NCI-H524 treated with DMSO at 0.1 percent for 48 hours (cell line): ENCODE results near the gene PCDHB3.
"Not testable (repeated sequence)": the region's sequence is repeated elsewhere in the genome, so short reads cannot be mapped to it uniquely, and the experiment has no call there.

ENCODE experiments used
- DNase-seq: peaks from one replicate; lab custom pipeline; 2025; lab: John Stamatoyannopoulos, UW

Gene PCDHB3

DNA sequence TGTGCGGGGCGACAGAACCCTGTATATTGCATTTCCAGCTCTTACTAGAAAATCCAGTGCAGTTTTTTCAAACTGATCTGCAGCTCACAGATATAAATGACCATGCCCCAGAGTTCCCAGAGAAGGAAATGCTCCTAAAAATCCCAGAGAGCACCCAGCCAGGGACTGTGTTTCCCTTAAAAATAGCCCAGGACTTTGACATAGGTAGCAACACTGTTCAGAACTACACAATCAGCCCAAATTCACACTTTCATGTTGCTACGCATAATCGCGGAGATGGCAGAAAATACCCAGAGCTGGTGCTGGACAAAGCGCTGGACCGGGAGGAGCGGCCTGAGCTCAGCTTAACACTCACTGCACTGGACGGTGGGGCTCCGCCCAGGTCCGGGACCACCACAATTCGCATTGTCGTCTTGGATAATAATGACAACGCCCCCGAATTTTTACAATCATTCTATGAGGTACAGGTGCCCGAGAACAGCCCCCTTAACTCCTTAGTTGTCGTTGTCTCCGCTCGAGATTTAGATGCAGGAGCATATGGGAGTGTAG is 35.5 kb downstream of the PCDHB3 start:
- no peak for DNase-seq

DNA sequence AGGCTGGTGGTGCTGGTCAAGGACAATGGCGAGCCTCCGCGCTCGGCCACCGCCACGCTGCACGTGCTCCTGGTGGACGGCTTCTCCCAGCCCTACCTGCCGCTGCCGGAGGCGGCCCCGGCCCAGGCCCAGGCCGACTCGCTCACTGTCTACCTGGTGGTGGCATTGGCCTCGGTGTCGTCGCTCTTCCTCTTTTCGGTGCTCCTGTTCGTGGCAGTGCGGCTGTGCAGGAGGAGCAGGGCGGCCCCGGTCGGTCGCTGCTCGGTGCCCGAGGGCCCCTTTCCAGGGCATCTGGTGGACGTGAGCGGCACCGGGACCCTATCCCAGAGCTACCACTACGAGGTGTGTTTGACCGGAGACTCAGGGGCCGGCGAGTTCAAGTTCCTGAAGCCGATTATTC is 37.1 kb downstream of the PCDHB3 start:
- DNase-seq: not testable (repeated sequence)

DNA sequence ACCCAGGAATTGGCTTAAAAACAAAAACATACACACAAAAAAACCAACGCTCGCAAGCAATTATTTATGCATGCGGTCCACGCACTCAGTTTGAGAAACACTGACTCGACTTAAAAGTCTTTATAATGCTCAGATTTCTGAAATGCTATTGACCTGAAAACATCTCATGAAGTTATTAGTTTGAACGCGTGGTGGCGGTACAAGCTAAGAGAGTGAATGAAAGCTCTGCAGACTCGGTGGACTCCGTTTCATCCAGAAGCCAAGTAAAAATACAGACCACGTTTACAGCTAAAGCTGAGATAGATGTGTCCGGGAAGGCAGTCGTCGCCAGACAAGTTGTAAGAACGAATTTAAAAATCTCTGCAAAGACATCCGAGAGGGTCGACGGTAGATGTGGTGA is 49.5 kb downstream of the PCDHB3 start, which contains the start of gene PCDHB6:
Gene PCDHB6, plus strand, starts transcription at position 246 of the 400 bp plus-strand sequence. CDS start 201 bp downstream, outside the sequence.
- no peak for DNase-seq

DNA sequence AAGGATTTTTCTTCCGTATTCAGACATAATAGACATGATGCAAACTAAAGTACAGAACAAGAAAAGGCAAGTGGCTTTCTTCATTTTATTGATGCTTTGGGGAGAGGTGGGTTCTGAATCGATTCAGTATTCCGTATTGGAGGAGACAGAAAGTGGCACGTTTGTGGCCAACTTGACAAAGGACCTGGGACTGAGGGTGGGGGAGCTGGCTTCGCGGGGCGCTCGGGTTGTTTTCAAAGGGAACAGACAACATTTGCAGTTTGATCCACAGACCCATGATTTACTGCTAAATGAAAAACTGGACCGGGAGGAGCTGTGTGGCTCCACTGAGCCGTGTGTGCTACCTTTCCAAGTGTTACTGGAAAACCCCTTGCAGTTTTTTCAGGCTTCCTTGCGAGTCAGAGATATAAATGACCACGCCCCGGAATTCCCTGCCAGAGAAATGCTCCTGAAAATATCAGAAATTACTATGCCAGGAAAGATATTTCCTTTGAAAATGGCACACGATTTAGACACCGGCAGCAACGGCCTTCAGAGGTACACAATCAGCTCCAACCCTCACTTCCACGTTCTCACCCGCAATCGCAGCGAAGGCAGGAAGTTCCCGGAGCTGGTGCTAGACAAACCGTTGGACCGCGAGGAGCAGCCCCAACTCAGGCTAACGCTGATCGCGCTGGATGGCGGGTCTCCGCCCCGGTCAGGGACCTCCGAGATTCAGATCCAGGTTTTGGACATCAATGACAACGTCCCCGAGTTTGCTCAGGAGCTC is 50.1 kb downstream of the PCDHB3 start:
- no peak for DNase-seq

DNA sequence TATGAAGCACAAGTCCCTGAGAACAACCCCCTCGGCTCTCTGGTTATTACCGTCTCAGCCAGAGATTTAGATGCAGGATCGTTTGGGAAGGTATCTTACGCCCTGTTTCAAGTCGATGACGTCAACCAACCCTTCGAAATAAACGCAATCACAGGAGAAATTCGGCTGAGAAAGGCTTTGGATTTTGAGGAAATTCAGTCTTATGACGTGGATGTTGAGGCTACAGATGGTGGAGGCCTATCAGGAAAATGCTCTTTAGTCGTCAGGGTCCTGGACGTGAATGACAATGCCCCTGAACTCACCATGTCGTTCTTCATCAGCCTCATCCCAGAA is 50.7 kb downstream of the PCDHB3 start:
- DNase-seq: no peak

DNA sequence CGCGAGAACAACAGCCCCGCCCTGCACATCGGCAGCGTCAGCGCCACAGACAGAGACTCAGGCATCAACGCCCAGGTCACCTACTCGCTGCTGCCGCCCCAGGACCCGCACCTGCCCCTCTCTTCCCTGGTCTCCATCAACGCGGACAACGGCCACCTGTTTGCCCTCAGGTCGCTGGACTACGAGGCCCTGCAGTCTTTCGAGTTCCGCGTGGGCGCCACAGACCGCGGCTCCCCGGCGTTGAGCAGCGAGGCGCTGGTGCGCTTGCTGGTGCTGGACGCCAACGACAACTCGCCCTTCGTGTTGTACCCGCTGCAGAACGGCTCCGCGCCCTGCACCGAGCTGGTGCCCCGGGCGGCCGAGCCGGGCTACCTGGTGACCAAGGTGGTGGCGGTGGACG is 51.4 kb downstream of the PCDHB3 start:
- DNase-seq: not testable (repeated sequence)

DNA sequence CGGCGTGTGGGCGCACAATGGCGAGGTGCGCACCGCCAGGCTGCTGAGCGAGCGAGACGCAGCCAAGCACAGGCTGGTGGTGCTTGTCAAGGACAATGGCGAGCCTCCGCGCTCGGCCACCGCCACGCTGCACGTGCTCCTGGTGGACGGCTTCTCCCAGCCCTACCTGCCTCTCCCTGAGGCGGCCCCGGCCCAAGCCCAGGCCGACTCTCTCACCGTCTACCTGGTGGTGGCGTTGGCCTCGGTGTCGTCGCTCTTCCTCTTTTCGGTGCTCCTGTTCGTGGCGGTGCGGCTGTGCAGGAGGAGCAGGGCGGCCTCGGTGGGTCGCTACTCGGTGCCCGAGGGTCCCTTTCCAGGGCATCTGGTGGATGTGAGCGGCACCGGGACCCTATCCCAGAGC is 51.8 kb downstream of the PCDHB3 start:
- not testable (repeated sequence) for DNase-seq
